ENCODE measurements around the gene ADAMTSL1.

ADAMTSL1 gene

DNA sequence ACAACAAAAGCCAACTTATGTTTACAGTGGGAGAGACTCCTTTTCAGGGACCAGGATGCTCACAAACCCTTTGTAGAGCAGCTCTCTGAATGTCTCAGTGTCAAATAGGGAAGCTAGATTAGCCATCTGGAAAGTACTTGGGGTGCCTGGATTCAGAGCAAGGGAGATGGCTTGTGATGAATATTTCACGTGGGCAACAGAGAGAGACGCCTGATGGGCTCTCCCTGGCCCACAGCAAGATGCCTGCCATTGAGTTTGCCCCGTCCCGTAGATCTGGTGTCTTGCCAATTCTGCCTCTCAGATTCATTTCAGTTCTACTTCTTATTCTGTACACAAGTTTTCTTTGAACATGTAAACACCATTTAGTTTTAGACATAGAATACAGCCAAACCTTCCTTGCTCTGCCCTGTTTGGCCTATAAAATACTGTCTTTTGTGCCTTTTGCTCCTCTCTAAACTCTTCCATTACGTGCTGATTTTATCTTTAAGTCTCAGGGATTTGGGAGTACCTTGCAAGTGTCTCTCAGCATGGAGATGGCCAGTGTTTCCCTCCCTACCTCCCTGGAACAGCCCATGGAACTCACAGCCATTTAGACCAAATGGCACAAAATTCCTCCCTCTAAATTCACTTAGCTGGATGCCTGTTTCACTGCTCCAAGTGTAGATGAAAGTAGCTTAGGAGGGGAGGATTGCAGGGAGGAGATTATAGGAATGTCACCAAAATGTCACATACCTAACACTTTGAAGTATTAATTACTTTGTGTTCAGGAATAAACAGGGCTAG is 324.7 kb downstream of the ADAMTSL1 start:
- DNase-seq (ENCODE audit: low read depth in 2 of 3, low spot score in 1 of 3), result no peak

GRCh38 chr9:18799428-18799827 is 325.5 kb downstream of the ADAMTSL1 start:
- no peak for DNase-seq (ENCODE audit: low read depth in 2 of 3, low spot score in 1 of 3)

GRCh38 chr9:18800579-18800978 is 326.6 kb downstream of the ADAMTSL1 start:
- no peak for DNase-seq (ENCODE audit: low read depth in 2 of 3, low spot score in 1 of 3)

- no peak for DNase-seq (ENCODE audit: low read depth in 2 of 3, low spot score in 1 of 3)
Measured at GRCh38 chr9:18805386-18805785, 331.4 kb downstream of the ADAMTSL1 start.

DNA sequence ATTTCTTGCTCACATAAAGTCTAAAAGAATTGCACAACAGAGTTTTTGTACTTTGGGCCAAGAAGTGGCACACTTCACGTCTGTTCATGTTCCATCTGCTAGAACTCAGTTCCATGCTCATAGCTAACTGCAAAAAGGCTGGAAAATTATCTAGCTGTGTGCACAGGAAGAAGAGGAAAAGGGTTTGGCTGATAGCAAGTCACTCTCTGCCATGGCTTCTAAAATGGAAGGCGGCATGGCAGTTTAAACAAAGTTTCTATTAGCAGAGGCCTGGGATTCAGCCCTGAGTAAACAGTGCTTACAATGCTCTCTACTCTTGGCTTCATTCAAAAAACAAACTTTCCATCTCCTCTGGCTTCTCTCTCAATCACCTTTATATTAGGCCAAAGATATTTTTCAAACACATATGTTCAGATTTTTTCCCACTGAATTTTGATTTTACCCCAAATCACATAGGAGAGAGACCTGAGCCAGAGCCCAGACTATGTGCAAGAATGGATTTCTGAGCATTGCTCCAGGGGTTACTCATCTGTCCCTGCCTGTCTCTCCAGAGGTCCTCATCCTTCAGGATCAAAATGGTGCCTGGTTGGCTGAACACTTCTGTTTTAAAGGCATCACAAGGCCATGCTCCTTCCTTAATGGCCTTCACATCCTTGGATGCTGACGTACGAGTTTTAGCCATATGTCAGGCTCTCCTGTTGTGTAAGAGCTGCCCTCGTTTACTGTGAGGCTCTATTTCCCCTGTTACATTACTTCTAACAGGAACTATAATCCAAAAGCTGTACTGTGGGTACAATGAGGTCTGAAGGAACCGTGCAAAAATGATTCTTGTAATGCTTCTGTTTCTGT is 332.5 kb downstream of the ADAMTSL1 start:
- DNase-seq (ENCODE audit: low read depth in 2 of 3, low spot score in 1 of 3), result no peak

GRCh38 chr9:18810581-18810980 is 336.6 kb downstream of the ADAMTSL1 start:
- no peak for DNase-seq (ENCODE audit: low read depth in 2 of 3, low spot score in 1 of 3)

DNA sequence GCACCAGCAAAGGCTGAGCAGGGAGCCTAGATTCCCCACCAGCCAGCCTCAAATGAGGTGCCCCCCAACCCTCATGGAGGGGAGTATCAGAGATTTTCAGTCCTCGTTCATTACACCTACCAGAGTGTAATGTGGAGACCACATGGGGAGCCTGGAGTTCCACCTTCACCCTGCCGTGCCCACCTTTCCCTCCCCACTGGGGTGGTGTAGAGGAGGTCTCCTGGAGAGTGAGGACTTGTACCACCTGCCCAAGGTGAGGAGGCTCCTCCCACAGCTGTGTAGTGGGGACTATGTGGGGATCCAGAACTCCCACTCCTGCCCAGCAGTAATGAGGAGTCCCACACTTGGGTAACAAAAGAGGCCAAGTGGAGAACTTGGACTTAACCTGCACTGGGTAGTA is 337.2 kb downstream of the ADAMTSL1 start:
- no peak for DNase-seq (ENCODE audit: low read depth in 2 of 3, low spot score in 1 of 3)

- DNase-seq (ENCODE audit: low read depth in 2 of 3, low spot score in 1 of 3), result no peak
Measured at GRCh38 chr9:18819418-18819817, 345.5 kb downstream of the ADAMTSL1 start.

GRCh38 chr9:18820566-18821095 is 346.7 kb downstream of the ADAMTSL1 start:
- no peak for DNase-seq (ENCODE audit: low read depth in 2 of 3, low spot score in 1 of 3)

- no peak for DNase-seq (ENCODE audit: low read depth in 2 of 3, low spot score in 1 of 3)
Measured at GRCh38 chr9:18821788-18822187, 347.8 kb downstream of the ADAMTSL1 start.

DNA sequence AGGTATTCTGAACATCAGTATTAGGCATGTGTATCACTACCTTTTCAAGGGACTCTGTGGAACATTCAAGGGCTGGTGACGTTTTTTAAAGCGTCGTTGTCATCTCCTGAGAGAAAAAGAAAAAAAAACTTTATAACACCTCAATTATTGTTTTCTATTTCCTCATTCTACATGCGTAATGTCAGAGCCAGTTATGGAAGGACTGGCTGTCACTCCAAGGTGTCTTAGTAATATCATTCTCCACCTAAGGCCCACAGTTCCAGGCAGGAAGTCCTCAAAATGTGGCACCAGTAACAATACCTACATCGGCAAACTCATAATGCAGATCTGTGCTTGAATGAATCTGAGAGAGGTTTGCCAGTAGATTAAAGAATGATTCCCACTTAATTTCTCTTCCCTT is 348.9 kb downstream of the ADAMTSL1 start:
- DNase-seq (ENCODE audit: low read depth in 2 of 3, low spot score in 1 of 3), result no peak

- no peak for DNase-seq (ENCODE audit: low read depth in 2 of 3, low spot score in 1 of 3)
Measured at GRCh38 chr9:18824095-18824666, 350.2 kb downstream of the ADAMTSL1 start.

DNA sequence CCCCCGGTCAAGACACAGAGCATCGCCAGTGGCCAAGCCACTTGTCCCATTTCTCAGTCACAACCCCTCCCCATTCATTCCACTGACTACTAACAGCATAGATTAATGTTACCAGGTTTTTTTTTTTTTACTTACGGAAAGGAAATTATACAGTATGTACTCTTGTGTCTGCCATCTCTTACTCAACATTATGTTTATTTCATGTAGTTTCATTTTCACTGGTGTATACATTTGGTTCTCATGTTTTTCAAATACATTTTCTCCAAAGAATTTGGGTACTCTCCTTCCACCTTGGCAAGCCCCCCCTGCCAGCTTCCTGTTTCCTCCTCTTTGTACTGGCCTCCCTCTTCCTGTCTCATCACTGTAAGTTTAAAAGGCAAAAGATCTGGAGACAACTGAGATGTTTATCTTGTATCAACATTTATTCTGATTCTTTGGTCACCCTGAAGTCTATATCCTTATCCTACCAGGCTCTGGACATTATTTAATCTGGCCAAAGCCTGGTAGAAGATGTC is 351.8 kb downstream of the ADAMTSL1 start:
- no peak for DNase-seq (ENCODE audit: low read depth in 2 of 3, low spot score in 1 of 3)

- DNase-seq (ENCODE audit: low read depth in 2 of 3, low spot score in 1 of 3), result no peak
Measured at GRCh38 chr9:18826248-18826647, 352.3 kb downstream of the ADAMTSL1 start.

DNA sequence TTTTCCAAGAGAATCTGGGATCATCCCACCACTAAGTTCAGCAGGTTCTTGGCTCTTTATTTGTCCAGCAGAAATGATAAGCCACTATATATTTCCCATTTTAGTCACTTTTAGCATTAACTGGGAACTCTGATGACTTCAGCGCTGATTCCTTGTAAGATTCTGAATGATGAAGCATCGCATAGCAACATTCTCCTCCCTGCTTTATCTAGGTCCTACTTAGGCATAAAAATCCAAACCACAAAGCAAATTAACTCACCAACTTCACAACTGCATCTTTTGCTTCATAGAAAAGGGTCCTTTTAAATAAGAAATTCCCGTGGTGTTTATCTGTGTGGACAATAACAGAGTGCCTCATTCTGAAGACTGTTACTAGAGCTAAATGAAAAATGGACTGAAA is 355.1 kb downstream of the ADAMTSL1 start:
- DNase-seq (ENCODE audit: low read depth in 2 of 3, low spot score in 1 of 3), result no peak

- no peak for DNase-seq (ENCODE audit: low read depth in 2 of 3, low spot score in 1 of 3)
Measured at GRCh38 chr9:18829873-18830272, 355.9 kb downstream of the ADAMTSL1 start.

DNA sequence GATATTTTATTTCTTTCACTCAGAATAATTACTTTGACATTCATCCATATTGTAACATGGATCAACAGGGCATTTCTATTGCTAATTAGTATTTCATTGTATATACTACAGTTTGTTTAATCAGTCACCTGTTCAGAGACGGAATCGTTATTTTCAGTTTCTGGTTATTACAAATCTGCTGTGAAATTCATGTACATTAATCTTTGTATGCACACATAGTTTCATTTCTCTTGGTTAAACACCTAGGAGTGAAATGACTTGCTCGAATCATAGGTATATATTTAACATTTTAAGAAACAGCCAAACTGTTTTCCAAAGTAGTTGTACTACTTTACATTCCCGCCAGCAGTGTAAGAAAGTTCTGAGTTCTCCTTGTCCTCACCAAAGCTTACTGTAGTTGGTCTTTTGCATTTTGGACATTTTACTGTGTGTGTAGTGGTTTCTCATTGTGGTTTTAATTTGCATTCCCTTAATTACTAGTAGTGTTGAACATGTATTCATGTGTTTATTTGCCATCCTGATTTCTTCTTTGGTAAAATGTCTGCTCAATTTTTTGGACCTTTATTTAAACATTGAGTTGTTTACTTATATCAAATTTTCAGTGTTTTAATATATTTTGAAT is 360.9 kb downstream of the ADAMTSL1 start:
- DNase-seq (ENCODE audit: low read depth in 2 of 3, low spot score in 1 of 3), result no peak

- DNase-seq (ENCODE audit: low read depth in 2 of 3, low spot score in 1 of 3), result no peak
Measured at GRCh38 chr9:18837402-18837801, 363.4 kb downstream of the ADAMTSL1 start.

DNA sequence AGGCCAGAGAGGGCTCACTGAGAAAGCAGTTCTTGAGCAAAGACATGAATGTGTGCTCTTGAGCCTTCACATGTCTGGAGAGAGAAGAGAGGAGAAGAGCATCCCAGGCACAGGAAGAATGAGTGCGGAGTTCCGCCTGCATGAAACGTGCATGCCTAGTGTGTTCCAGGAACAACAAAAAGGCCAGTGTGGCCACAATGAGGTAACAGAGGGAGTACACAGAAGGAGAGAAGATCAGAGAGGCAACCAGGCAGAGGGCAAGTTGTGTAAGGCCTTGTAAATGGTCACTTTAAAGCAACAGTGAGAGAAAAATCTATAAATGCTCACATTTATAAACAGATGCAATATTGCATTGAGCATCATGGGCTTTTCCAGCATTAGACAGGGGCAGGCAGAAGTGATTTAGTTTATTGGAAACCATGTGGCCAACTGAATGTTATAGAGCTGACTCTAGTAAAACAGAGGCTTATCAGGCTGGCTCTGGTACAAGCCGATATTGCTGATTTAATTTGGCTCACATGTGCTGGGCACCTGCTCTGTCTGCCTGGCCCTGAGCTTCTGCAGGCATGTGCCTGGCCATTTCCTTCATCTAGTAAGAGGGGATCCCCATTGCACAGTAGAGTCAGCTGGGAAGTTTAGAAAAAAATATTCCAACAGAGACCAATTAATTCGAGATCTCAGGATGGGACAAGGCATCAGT is 373.8 kb downstream of the ADAMTSL1 start:
- DNase-seq (ENCODE audit: low read depth in 2 of 3, low spot score in 1 of 3), result no peak

DNA sequence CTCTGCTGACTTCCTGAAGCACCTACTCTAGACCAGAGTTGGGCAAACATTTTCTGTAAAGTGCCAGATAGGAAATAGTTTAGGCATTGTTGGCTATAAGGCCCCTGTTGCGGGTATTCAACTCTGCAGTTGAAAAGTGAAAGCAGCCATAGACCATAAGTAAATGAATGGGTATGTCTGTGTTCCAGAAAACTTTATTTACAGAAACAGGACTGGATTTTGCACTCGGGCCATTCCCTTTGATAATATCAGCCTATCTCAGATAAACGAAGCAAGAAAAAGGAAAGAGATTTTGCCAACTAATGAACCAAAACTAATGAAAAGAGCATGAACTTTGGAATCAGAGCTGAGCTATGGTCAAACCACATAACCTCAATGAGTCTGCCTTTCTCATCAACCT is 374.7 kb downstream of the ADAMTSL1 start:
- no peak for DNase-seq (ENCODE audit: low read depth in 2 of 3, low spot score in 1 of 3)

- DNase-seq (ENCODE audit: low read depth in 2 of 3, low spot score in 1 of 3), result no peak
Measured at GRCh38 chr9:18849270-18849669, 375.3 kb downstream of the ADAMTSL1 start.

Measured in stimulated activated CD4-positive, alpha-beta T cell treated with anti-CD3 and anti-CD28 coated beads, Interleukin-12 subunit alpha, Interleukin-12 subunit beta, amount 100 ng/mL, for 48 hours (primary cell).